Esophagus muscularis mucosa (tissue), 4 donors: ENCODE data around the gene HEATR9. TPM values are rescaled to one million over a fixed set of nuclear protein-coding genes. Genes with fewer than 3 reads are reported as not detected.

Source experiments
- DNase-seq: peaks from one replicate; pipeline ENCODE4 v3.0.0-alpha.2; 2017; ENCODE audit errors: extremely low spot score
- H3K27ac ChIP-seq, 4 donors: fragments of 200-600 bp; sonication (generic); replicated peaks in 1 of 4; 1 replicate in 3 of 4; 2 replicates in 1 of 4; pipeline ENCODE4 v1.5.1; 2016 to 2019; ENCODE audit warnings: mild to moderate bottlenecking in 1 of 4
- H3K27me3 ChIP-seq, 4 donors: fragments of 200-600 bp; sonication (generic); one replicate each; pipeline versions ENCODE4 v1.5.1 to v1.6.0; 2016 to 2019
- H3K36me3 ChIP-seq, 4 donors: fragments of 200-600 bp; sonication (generic); one replicate each; pipeline ENCODE4 v1.5.1; 2016 to 2019
- H3K4me1 ChIP-seq, 4 donors: fragments of 200-600 bp; sonication (generic); one replicate each; pipeline ENCODE4 v1.5.1; 2016 to 2019
- H3K4me3 ChIP-seq, 4 donors: fragments of 200-600 bp; sonication (generic); 1 replicate in 2 of 4; 2 replicates in 2 of 4; pipeline ENCODE4 v1.5.1; 2016 to 2019; ENCODE audit warnings: mild to moderate bottlenecking in 4 of 4, moderate library complexity in 1 of 4
- H3K9me3 ChIP-seq, 4 donors: fragments of 200-600 bp; sonication (generic); 1 replicate in 3 of 4; 2 replicates in 1 of 4; pipeline ENCODE4 v1.5.1; 2016 to 2019
- CTCF ChIP-seq, 3 experiments: fragments of 200-600 bp in 2 of 3; fragments of 450-650 bp in 1 of 3; sonication (generic) in 2 of 3; IDR thresholded peaks; one replicate each; pipeline ENCODE4 v1.5.1; 2017 to 2019; ENCODE audit warnings: antibody characterized with exemption in 3 of 3, mild to moderate bottlenecking in 2 of 3, moderate library complexity in 1 of 3
- EP300 ChIP-seq: sonication (generic); formaldehyde crosslinking; IDR thresholded peaks from one replicate; pipeline ENCODE4 v1.6.1; 2017; ENCODE audit warnings: antibody characterized with exemption
- POLR2A ChIP-seq: fragments of 450-650 bp; IDR thresholded peaks from one replicate; pipeline ENCODE4 v1.6.1; 2017; ENCODE audit warnings: antibody characterized with exemption, moderate library complexity, mild to moderate bottlenecking, low read depth
- POLR2AphosphoS5 ChIP-seq, 2 donors: sonication (generic); formaldehyde crosslinking; IDR thresholded peaks; one replicate each; pipeline ENCODE4 v1.6.1; 2017; ENCODE audit warnings: antibody characterized with exemption in 2 of 2
- WGBS: methylation state at CpG from one replicate; pipeline ENCODE4 v1.1.5; 2018; 5-methylcytosine and 5-hydroxymethylcytosine counted together
- intact Hi-C: fragments of 100-400 bp; cut with DNase I; formaldehyde crosslinking; loops from one replicate; pipeline ENCODE4 v1.15.1; 2023
- total RNA-seq, 4 donors: library from RNA; depleted of rRNA; stranded (reverse); fragments of >200 nt; gene quantifications; one replicate each; pipeline versions ENCODE4 v1.1.0 to v1.2.1, GENCODE V29; 2016

The HEATR9 gene
- total RNA-seq, 4 donors from 2014 or later, result 0.13 TPM; not detected in 3

DNA sequence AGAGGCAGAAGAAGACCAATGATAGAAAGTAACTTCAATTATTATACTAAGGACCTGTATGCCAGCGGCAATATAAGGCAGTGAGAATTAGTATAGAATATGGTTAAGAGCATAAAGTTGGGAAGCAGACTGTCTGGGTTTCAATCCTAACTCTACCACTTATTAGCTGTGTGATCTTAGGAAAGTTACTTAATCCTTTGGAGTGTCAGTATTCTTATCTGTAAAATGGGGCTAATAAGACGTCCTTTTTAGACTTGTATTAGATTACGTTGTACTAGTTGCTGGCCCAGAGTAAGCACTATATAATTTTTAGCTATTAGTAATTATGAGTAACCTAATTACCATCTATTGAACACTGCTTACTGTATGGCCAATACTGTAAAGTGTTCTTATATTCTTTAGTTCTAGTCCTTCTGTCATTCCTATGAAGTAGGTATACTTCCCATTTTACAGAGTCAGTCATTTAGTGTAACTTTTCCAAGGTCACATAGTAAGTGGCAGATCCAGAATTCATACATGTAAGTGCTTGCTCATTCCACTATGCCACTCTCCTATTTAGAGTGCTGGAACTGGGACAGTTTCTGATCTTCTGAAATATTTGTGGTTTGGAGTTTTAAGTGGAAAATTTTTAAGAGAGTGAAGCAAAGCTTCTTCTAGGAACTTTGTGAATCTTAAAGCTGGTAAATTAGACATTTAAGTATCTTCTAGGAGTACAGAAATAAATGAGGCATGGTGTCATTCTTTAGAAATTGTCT is 22.5 kb downstream of the HEATR9 start:
- no peak for DNase-seq
- WGBS, result 92% methylated on average over 3 of the region's 3 CpGs
- intact Hi-C loops, result no loop called here
- Histone ChIP-seq H3K9me3 (no peaks in the 10 kb centered on the region), H3K36me3 (peaks cover 58 to 97% (median 97%) of the 10 kb centered on the region in 4 donors), H3K4me1 (peaks cover 0 to 3% (median 0%) of the 10 kb centered on the region in 4 donors), H3K27me3 (no peaks in the 10 kb centered on the region), H3K27ac (no peak overlapping the region), H3K4me3 (no peak overlapping the region)
- TF ChIP-seq CTCF (IDR thresholded peaks at IDR 0.05) (no peak), POLR2AphosphoS5 (IDR thresholded peaks at IDR 0.05) (no peak), EP300 (no peak), POLR2A (no peak)

GRCh38 chr17:35844547-35844946 is 24.1 kb downstream of the HEATR9 start:
- intact Hi-C loops, result no loop called here
- Histone ChIP-seq H3K4me3 (no peak overlapping the region), H3K4me1 (peaks cover 0 to 3% (median 0%) of the 10 kb centered on the region in 4 donors), H3K36me3 (peaks cover 75 to 100% (median 99%) of the 10 kb centered on the region in 4 donors), H3K27ac (no peak overlapping the region), H3K27me3 (no peaks in the 10 kb centered on the region), H3K9me3 (no peaks in the 10 kb centered on the region)
- TF ChIP-seq POLR2A (no peak), POLR2AphosphoS5 (IDR thresholded peaks at IDR 0.05) (no peak), CTCF (IDR thresholded peaks at IDR 0.05) (no peak), EP300 (no peak)
- no peak for DNase-seq
- 96% methylated on average over 19 of the region's 19 CpGs for WGBS

GRCh38 chr17:35843698-35844097 is 25.0 kb downstream of the HEATR9 start:
- TF ChIP-seq POLR2A (no peak), EP300 (no peak)
- intact Hi-C loops, result no loop called here

GRCh38 chr17:35842239-35842638 is 26.5 kb downstream of the HEATR9 start:
- no peaks in the 10 kb centered on the region for H3K27me3 ChIP-seq
- intact Hi-C loops, result no loop called here
- TF ChIP-seq CTCF (IDR thresholded peaks at IDR 0.05), result no peak
- no peak for TF ChIP-seq POLR2AphosphoS5 (IDR thresholded peaks at IDR 0.05)
- TF ChIP-seq POLR2A, result no peak
- no peak for TF ChIP-seq EP300
- WGBS, result 97% methylated on average over 5 of the region's 5 CpGs
- H3K4me1 ChIP-seq, result peaks cover 0 to 2% (median 0%) of the 10 kb centered on the region in 4 donors
- H3K9me3 ChIP-seq, result no peaks in the 10 kb centered on the region
- DNase-seq, result no peak
- no peak overlapping the region for H3K4me3 ChIP-seq
- no peak overlapping the region for H3K27ac ChIP-seq
- H3K36me3 ChIP-seq, result peaks cover 91 to 100% (median 98%) of the 10 kb centered on the region in 4 donors

More at GRCh38 chr17:35843698-35844097, 25.0 kb downstream of the HEATR9 start:
- H3K36me3 ChIP-seq, result peaks cover 81 to 100% (median 98%) of the 10 kb centered on the region in 4 donors
- 95% methylated on average over 2 of the region's 2 CpGs for WGBS
- no peaks in the 10 kb centered on the region for H3K9me3 ChIP-seq
- no peaks in the 10 kb centered on the region for H3K27me3 ChIP-seq
- DNase-seq, result no peak
- no peak overlapping the region for H3K4me3 ChIP-seq
- H3K27ac ChIP-seq, result no peak overlapping the region
- H3K4me1 ChIP-seq, result peaks cover 0 to 3% (median 0%) of the 10 kb centered on the region in 4 donors

DNA sequence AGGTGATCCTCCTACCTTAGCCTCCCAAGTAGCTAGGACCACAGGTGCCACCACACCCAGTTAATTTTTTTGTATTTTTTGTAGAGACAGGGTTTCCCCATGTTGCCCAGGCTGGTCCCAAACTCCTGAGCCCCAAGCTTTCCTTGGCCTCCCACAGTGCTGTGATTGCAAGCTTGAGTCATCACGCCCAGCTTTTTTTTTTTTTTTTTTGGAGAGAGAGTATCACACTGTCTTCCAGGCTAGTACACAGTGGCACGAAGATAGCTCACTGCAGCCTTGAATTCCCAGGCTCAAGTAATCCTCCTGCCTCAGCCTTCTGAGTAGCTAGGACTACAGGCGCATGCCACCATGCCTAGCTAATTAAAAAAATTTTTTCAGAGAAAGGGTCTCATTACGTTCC is 27.2 kb downstream of the HEATR9 start:
- intact Hi-C loops, result no loop called here
- DNase-seq, result no peak
- Histone ChIP-seq H3K4me1 (no peaks in the 10 kb centered on the region), H3K27me3 (no peaks in the 10 kb centered on the region), H3K27ac (no peak overlapping the region), H3K4me3 (no peak overlapping the region), H3K9me3 (no peaks in the 10 kb centered on the region), H3K36me3 (peaks cover 96 to 100% (median 98%) of the 10 kb centered on the region in 4 donors)
- WGBS, result 85% methylated on average over 4 of the region's 4 CpGs
- TF ChIP-seq CTCF (IDR thresholded peaks at IDR 0.05) (no peak), EP300 (no peak), POLR2A (no peak), POLR2AphosphoS5 (IDR thresholded peaks at IDR 0.05) (no peak)
